ENCODE results near the gene GID8. TPM values are rescaled to one million over a fixed set of nuclear protein-coding genes. Genes with fewer than 3 reads are reported as not detected.

Gene GID8
- total and polyA plus RNA-seq, 8 donors: 10.8 to 39.3 (median 15.5) TPM

DNA sequence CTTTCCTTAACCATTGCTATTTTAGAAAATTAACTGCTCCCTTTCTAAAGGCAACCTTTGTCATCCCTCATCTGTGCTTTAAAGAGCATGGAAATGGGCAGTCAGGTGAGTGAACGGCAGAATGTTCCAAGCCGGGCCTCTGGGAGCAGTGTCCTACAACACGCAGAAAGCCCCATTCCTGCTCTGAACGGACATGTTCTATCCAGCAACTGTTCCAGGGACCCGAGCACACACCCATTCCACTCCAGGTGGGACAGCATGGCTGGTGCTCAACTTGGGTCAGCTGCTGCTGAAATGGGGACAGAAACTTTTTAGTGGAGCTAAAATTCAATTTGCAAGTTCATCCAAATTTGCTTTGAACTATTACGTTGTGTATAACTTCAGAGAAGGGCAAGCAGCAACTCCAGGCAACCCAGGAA is 38.3 kb upstream of the GID8 start:
- Histone ChIP-seq H3K27me3 (no peaks in the 10 kb centered on the region), H3K4me3 (no peak overlapping the region), H3K4me1 (peaks cover 26 to 38% (median 36%) of the 10 kb centered on the region in 4 donors), H3K36me3 (peaks cover 43 to 62% (median 60%) of the 10 kb centered on the region in 4 donors), H3K9me3 (no peaks in the 10 kb centered on the region), H3K27ac (peak overlapping the region in 4 of 5 donors; percentile 50 to 79 (median 67))
- peak in 1 of 2 donors; percentile 69 for DNase-seq
- intact Hi-C loops (cut with DNase I; ENCODE audit: low total_unique reads): loop anchor here (10.0 kb wide), 1 partner anchor 105 kb away; the partner anchor contains the start of gene BHLHE23
- WGBS, 5 donors: 0 to 11% (median 6%) methylated on average over 6 of the region's 6 CpGs
- no peak for TF ChIP-seq POLR2AphosphoS5 (IDR thresholded peaks at IDR 0.05)
- TF ChIP-seq EP300 (IDR thresholded peaks at IDR 0.05): no peak
- TF ChIP-seq POLR2A (IDR thresholded peaks at IDR 0.05): no peak
- TF ChIP-seq, protein P1, sequence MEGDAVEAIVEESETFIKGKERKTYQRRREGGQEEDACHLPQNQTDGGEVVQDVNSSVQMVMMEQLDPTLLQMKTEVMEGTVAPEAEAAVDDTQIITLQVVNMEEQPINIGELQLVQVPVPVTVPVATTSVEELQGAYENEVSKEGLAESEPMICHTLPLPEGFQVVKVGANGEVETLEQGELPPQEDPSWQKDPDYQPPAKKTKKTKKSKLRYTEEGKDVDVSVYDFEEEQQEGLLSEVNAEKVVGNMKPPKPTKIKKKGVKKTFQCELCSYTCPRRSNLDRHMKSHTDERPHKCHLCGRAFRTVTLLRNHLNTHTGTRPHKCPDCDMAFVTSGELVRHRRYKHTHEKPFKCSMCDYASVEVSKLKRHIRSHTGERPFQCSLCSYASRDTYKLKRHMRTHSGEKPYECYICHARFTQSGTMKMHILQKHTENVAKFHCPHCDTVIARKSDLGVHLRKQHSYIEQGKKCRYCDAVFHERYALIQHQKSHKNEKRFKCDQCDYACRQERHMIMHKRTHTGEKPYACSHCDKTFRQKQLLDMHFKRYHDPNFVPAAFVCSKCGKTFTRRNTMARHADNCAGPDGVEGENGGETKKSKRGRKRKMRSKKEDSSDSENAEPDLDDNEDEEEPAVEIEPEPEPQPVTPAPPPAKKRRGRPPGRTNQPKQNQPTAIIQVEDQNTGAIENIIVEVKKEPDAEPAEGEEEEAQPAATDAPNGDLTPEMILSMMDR (IDR thresholded peaks at IDR 0.05): no peak

DNA sequence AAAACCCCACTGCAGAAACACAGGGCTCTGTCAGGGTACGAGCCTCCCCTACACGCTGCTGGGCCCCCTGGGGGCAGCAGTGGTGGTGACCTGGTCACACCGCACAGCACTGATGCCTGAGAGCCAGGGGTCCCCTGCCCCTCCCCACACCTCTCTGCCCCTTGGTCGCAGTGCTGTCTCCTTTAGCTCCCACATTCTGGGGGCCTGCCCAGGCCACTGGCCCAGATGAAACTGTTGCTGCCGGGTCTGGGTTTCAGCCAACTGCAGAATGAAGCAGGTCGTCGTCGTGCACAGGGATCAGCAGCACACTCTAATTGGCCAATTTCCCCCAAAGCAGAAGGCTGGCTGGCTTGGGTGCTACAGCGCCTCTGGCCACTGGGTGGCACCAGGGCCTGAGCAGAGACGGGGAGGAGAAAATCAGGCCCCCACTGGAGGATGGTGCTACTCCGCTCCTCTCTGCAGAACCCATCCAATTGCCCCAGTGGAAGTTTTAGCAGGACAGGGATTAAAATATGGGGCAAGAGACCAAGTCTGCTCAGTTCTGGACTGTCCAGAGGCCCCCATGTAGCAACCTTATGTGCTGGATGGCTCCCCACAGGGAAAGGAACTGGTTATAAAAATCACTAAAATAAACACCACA is 37.8 kb upstream of the GID8 start:
- H3K27me3 ChIP-seq: no peaks in the 10 kb centered on the region
- no peak for TF ChIP-seq POLR2A (IDR thresholded peaks at IDR 0.05)
- TF ChIP-seq POLR2AphosphoS5 (IDR thresholded peaks at IDR 0.05): peak in 1 of 3 donors; percentile 74
- TF ChIP-seq, protein P1 (IDR thresholded peaks at IDR 0.05): peak in 5 of 7 experiments; percentile 80 to 92 (median 88)
- no peaks in the 10 kb centered on the region for H3K9me3 ChIP-seq
- H3K36me3 ChIP-seq: peaks cover 43 to 62% (median 60%) of the 10 kb centered on the region in 4 donors
- no peak overlapping the region for H3K4me3 ChIP-seq
- H3K27ac ChIP-seq: peak overlapping the region; percentile 57 to 79 (median 72)
- H3K4me1 ChIP-seq: peaks cover 26 to 38% (median 36%) of the 10 kb centered on the region in 4 donors
- DNase-seq: peak; percentile 75 to 92
- WGBS, 5 donors: 0 to 5% (median 2%) methylated on average over 3 to 11 of the region's 11 CpGs
- intact Hi-C loops (cut with DNase I; ENCODE audit: low total_unique reads): loop anchor here (10.0 kb wide), 1 partner anchor 105 kb away; the partner anchor contains the start of gene BHLHE23

DNA sequence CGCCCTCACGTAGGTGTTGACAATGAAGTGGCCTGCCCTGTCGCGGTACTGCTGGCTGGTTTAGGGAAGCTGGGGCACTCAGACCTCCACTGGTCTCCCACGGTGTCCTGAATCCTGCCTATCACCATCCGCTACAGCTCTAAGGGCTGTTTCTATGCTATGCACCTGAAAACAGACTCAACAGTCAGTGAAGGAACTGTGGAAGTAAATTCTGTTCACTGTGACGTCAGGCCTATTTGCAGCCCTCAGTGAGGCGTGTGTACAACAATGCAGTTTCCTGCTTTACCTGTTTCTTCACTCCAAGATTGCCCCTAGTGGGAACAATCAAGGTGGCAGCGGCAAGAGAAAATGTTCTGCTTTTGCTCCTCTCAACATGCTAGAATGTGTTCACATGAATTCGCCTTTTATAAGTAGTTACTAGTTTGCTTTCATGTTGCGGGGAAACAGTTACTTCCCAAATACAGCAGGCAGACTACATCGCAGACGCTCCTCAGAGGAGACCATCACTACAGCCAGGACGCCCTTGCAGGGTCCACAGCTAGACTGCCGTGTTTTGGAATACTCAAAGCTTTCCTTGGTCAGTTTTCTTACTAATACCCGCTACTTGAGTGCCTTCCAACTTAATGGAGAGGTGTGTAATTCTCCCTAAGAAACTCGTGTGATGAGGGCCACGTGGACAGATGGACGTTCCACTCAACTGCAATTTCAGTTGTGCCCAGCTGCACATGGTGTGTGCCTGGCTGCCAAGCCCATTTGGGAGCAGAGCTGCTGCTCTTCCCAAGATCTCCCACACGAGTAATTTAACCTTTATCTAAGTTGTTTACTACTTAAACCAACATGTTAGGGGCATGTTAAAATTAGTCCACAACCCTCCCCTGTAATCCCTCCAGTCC is 37.0 kb upstream of the GID8 start:
- no peaks in the 10 kb centered on the region for H3K27me3 ChIP-seq
- 30 to 44% (median 39%) methylated on average over 19 to 20 of the region's 20 CpGs for WGBS, 5 donors
- no peak overlapping the region for H3K4me3 ChIP-seq
- H3K36me3 ChIP-seq: peaks cover 43 to 62% (median 60%) of the 10 kb centered on the region in 4 donors
- no peaks in the 10 kb centered on the region for H3K9me3 ChIP-seq
- H3K27ac ChIP-seq: peak overlapping the region; percentile 57 to 79 (median 72)
- DNase-seq: peak; percentile 39 to 90
- intact Hi-C loops (cut with DNase I; ENCODE audit: low total_unique reads): loop anchor here (10.0 kb wide), 1 partner anchor 104 kb away; the partner anchor contains the start of gene BHLHE23
- no peak for TF ChIP-seq POLR2A (IDR thresholded peaks at IDR 0.05)
- TF ChIP-seq POLR2AphosphoS5 (IDR thresholded peaks at IDR 0.05): peak in 1 of 3 donors; percentile 21
- TF ChIP-seq, protein P1 (IDR thresholded peaks at IDR 0.05): peak in 1 of 7 experiments; percentile 34
- no peak for TF ChIP-seq EP300 (IDR thresholded peaks at IDR 0.05)
- H3K4me1 ChIP-seq: peaks cover 26 to 38% (median 36%) of the 10 kb centered on the region in 4 donors

DNA sequence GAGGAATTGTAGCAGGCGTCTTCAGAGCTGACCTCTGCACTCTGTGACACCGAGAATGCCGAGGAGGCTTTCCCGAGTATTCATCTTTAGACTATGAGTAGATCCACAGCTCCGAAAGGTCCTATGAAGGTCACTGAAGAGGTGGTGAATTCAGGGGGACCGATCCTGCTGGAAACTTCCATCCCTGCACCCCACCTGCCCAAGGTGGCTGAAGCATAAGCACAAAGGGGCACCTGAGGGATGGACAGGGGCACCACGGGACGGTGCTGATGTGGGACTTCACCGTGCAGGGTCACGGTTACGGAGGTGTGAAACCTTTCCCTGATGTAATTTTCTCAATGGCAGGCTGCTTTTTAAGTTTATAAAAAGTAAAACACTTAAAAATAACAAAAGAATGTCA is 36.1 kb upstream of the GID8 start:
- intact Hi-C loops (cut with DNase I; ENCODE audit: low total_unique reads): loop anchor here (10.0 kb wide), 1 partner anchor 103 kb away; the partner anchor contains the start of gene BHLHE23

More for the DNA sequence above, 36.1 kb upstream of the GID8 start:
- TF ChIP-seq POLR2AphosphoS5 (IDR thresholded peaks at IDR 0.05): no peak
- TF ChIP-seq POLR2A (IDR thresholded peaks at IDR 0.05): no peak
- TF ChIP-seq EP300 (IDR thresholded peaks at IDR 0.05): no peak
- TF ChIP-seq, protein P1 (IDR thresholded peaks at IDR 0.05): no peak
- peaks cover 26 to 38% (median 36%) of the 10 kb centered on the region in 4 donors for H3K4me1 ChIP-seq
- no peak overlapping the region for H3K27ac ChIP-seq
- 89 to 94% (median 91%) methylated on average over 11 of the region's 11 CpGs for WGBS, 5 donors
- no peak for DNase-seq
- no peaks in the 10 kb centered on the region for H3K27me3 ChIP-seq
- H3K9me3 ChIP-seq: no peaks in the 10 kb centered on the region
- H3K4me3 ChIP-seq: no peak overlapping the region
- peaks cover 46 to 62% (median 61%) of the 10 kb centered on the region in 4 donors for H3K36me3 ChIP-seq
